NAMALWA (cell line): ENCODE results near the gene PWWP3B.
"Not testable (repeated sequence)": the region's sequence is repeated elsewhere in the genome, so short reads cannot be mapped to it uniquely, and the experiment has no call there.

ENCODE experiments used
- DNase-seq: peaks from one replicate; pipeline ENCODE4 v3.0.0-alpha.2; 2015; ENCODE audit warnings: low spot score

The PWWP3B gene

DNA sequence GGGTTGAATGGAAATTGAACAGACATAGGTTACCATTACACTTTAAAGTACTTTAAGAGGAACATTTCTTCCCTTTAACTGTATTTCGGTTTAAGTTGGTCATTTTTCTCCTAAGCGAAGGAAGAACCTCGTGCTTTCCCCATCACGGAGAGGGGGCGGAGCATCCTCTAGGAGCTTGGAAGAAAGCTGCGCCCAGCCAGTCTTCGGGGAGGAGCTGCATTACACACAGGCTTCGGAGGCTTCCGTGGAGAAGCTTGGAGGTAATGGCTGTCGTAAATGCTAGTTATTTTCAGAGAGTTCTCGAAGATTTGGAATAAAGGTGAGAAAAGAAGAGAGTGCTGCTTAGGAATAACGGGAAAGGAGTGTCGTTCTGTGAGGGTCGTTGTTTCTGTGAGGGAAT lies at the start of gene PWWP3B:
Gene PWWP3B, plus strand, starts transcription at position 199 of the 400 bp plus-strand sequence. CDS start 37,128 bp downstream, outside the sequence.
- DNase-seq: no peak

DNA sequence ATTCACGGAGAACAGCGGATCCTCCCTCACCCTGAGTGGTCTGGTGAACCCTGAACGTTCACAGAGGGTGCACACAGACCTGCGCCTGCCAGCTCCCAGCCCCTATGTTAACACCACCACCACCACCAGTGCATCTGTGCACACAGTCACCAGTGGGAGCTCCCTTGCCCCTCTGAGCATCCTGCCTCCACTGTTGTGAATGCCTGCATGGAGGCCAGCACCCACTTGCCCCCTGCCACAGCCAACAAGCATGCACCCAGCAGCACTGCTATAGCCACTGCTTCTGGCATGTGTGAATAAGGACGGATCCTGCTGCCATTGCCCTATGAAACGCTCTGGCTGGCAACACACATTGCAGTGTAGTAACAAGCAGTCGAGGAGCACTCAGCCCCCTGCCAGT lies 29.1 kb upstream of the PWWP3B start:
- no peak for DNase-seq

DNA sequence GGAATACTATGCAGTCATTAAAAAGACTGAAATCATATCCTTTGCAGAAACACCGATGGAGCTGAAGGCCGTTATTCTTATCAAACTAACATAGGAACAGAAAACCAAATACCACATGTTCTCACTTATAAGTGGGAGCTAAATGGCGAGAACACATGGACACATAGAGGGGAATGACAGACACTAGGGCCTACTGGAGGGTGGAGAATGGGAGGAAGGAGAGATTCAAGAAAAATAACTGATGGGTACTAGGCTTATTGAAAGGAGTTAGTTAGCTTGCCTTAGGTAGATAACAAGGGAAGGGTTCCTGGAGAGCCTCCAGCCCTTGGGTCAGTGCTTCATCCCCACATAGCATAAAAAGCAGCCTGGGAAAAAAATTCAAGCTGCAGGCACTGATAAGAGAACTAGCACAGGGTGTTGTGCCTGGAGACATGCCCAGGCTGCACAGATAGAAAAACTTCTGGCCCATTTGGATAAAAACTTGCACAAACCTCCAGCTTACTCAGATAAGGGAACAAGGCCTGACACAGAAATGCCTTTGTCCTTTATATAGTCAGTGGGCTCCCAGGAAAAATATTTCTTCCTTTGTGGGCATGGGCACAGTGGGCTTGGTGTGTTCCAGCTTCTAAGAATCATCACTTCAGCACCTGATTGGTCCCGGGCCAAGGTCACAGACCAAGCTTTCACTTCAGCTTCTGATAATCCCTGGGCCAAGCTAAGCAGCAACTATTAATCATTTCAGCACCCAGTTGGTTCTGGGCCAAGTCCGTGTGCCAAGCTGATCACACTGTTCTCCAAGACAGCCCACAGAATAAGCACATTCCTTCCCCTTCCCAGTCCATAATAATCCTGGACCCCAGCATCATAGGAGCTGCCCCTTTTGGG lies 23.1 kb upstream of the PWWP3B start:
- DNase-seq: no peak

DNA sequence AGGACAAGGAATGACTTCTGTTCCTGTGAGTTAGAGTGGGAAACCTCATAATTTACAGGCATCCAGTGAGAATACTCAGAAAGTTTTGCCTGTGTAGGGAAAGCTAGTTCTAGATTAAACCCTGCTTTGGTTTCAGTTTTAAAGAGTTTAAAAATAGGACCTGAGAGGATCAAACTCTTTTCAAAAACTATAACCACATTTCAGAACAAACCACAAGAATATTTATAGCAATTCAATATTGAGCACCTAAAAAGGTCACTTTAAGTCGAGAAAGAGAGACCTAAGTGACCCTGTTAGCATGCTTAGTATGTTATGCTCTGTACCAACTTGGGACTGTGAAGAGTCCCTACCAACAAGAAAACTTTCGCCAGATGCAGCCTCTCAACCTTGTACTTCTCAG lies 17.4 kb upstream of the PWWP3B start:
- DNase-seq: no peak

DNA sequence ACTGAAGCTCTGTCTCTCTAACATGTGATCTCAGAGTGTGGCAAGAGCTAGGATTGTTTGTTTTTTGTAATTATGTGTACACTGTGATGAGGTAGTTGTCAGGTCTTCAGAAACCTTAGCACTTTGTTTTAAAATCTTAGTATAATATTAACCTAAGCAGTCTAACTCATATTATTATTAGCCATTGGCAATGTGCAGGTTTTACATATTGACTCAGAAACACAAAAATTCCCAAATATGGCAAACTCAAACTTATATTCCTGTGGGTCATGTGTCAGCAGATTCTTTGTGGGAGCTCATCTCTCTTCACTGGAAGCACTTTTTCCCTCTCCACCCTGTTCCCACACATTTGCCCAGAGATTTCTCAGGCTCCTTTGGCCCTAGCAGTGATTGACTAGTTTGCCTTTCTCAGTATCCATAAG lies 8.2 kb upstream of the PWWP3B start:
- DNase-seq: no peak

DNA sequence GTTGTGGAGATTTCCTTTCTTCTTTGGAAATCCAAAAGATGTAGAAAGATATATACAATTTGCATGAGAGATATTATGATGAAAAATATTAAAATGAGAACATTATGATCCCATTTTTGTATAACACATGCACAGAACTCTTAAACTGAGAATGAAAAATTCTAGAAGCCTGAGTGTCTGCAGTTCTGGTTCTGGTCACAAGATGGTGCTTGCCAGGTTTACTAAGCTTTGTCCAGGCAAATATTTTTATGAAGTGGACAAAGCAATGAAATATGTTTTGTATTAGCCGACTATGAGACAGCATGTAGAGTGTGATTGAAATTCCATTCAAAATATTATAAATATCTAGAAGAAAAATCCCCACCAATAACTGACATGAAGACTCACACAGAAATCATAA lies 2.2 kb downstream of the PWWP3B start:
- peak; percentile 1 for DNase-seq

DNA sequence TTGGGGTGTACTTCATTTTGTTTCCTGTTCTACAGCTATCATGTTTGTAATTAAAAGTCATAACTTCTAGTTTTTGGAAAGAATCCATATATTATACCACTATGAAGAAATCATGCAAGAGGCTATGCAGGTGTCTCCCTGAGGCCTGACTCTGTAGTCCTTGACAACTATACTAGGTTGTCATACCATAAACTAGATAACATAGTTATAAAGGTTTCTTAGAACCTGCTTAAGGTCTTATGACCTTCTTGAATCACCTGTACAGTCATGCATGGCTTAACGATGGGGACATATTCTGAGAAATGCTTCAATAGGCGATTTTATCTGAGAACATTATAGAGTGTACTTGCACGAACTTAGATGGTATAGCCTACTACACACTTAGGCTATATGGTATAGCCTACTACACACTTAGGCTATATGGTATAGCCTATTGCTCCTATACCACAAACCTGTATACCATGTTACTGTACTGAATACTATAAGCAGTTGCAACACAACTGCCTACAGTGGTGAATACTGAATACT lies 3.3 kb downstream of the PWWP3B start:
- DNase-seq: no peak

DNA sequence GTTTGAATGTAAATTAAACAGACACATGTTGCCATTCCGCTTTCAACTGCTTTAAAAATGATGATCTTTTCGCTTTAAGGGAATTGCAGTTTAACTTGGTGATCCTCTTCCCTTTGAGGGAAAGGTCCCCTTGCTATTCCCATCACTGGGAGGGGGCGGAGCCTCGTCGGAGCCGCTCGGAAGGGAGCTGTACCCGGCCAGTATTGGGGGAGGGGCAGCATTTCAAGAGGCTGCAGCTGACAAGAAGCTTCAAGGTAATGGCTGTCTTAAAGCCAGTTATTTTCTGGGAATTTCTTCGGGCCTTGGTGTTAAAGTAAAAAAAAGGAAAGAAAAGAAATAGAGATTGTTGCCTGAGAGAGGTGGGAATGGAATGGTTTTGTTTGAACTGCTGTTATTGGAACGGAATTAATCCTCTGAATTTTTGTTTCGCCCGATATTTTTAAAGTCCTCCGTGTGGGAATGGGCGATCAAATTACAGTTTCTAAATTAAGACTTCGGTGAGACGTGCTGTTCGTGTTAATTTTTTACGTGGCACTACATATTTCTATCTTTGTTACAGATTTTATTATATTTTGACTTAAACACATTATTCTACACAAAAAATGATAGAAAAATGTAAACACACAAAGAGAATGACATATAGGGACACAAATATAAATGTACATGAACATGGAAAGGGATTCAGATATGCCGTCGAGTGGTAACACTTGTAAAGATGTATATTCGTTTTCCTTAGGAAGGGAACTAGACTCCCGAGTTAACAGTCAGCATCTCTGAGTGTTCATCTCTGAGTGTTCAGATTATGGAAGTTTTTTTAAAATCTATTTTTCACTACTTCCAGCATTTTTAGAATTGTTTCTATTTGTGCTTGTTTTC lies 9.2 kb downstream of the PWWP3B start:
- no peak for DNase-seq

DNA sequence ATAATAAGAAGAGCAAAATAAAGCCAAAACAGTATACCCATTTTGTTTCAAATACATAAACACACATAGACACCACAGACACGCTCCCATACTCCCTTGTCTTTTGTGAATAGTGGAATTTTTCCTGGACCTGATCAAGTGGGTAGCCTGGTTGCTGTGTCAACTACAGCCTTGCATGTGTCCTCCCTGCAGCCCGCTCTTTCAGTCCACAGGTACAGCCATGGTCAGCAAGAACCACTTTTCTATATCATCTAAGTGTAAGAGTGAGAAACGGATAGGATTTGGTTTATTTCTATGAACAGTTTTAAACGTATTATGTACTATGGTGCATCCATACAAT lies 9.8 kb downstream of the PWWP3B start:
- DNase-seq: no peak

DNA sequence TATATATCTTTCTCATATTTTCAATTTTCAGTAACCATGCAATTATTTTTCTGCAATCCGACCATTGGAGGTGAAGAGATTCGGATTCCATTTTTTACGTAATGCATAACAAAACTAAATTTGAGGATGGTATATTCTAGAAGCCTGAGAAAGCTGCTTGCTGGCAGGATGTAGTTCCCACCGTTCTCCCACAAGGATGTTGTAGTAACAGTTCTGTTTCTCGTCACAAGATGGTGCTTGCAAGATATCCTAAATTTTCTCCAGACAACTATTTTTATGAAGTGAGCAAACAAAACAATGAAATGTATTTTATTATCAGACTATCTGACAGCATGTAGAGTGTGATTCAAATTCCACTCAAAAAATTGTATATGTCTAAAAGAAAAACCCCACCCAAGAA lies 10.7 kb downstream of the PWWP3B start:
- no peak for DNase-seq

DNA sequence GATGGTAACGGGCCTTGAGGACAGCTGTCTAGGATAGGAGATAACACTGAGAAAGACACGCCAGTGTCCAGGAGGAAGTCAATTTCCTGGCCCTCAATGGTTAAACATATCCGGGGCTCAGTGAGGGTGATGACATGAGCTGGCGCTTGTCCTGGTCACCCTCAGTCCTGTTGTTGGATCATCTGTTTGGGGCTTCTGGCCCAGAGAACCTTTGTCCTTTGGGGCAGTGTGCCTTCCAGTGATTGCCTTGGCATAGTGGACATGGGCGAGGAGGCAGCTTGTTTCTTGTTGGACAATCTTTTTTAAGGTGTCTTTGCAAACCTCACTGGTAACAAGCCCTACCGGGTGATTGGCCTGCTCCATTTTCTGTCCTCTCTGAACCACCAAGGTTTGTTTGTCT lies 15.6 kb downstream of the PWWP3B start:
- DNase-seq: not testable (repeated sequence)

DNA sequence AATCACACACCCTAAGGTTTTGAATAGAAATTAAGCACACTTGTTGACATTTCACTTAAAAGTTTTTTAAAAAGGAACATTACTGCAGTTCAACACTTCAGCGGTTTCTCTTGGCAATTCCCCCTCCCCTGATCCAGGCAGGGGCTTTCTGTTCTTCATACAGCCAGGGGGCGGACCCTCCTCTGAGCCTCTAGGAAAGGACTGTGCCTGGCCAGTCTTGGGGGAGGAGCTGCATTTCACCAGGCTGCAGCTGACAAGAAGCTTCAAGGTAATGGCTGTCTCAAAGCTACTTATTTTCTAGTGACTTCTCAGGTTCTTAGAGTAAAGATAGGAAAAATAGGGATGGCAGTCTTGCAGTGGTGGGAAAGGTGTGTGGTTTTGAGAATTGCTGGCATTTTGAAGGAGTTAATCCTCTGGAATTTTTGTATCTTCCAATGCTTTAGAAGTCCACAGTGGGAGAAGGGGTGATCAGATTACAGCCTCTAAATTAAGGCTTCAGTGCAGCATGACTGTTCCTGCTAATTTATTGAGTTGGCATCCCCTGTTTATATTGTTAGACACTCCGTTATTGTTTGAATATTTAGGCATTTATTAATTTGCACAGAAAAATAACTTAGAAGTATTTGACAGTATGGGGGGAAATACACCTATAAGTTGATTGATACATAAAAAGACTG lies 33.5 kb downstream of the PWWP3B start:
- DNase-seq: no peak

DNA sequence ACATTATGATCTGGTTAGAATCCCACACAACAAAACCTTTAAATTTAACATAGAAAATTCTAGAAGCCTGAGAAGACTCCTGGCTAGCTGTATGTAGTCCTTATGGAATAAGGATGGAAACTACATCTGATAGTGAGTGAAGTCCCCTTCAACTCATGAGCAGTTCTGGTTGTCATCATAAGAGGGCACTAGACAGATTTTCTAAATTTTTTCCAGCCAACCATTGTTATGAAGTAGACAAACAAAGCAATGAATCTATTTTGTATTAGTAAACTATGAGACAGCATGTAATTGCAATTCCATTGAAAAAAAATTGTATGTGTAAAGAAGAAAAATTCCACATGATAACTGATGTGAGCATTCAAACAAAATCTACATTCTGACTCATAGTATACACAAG lies 35.2 kb downstream of the PWWP3B start:
- DNase-seq: no peak

DNA sequence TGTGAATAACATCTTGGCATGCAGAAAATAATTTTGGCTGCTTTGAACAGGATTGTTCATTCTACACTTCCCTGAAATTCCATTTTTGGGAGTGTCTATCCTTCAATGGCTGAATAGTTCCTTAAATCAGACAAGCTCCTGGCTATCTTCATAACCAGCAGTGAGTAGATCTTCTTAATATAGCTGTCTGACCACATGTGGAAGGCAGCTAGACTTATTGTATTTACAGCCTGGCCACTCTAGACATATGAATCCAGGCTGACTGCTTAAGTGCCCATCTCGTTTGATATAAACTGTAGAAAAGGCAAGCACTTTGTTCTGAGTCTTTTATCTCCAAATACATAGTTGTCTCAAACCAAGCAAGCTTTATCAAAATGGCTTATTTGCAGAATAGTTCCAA lies 40.0 kb downstream of the PWWP3B start:
- DNase-seq: no peak
